Measurements from ENCODE around the gene STAMBPL1. TPM values are rescaled to one million over a fixed set of nuclear protein-coding genes. Genes with fewer than 3 reads are reported as not detected.
"Not testable (repeated sequence)": the region's sequence is repeated elsewhere in the genome, so short reads cannot be mapped to it uniquely, and the experiment has no call there.

The STAMBPL1 gene
- total RNA-seq, 2 experiments from 2014 or later: 27.9 to 28.2 TPM

DNA sequence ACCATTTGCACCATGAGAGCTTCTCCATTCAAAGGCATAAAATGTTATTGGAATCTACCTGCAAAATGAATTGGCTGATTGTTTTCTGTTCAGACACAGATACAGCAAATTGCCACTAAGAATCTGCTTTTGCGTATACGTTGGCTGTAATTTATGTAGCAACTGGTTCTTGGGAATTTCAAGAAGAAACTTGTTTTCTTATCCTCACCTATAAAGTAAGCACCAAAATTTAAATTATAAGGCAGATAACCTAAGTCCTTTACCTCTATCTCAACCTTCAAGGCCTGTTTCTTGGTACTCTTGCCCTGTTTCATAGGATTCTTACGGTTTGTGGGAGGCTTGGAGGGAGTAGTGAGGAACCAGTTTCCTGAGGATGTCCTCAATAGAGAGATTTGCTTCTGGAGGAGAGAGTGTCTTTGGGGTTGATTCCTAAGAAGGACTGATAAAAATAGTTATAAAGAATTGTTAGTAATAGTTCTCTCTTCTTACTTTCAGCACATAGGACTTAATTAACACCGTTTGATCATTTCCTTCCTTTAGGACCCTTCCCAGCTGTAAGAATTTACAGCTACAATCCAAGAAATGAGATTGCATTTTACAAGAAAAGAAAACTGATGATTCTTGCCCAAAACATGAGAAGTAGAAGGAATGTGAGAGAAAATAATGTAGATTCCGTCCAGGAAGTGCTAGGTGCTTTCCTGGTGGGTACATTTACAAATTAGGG lies 2.0 kb downstream of the STAMBPL1 start:
- H3K4me3 Mint-ChIP-seq: peak overlapping the region; percentile 88
- H3K27ac Mint-ChIP-seq: peak overlapping the region; percentile 95
- CTCF ChIA-PET: interaction anchor here (0.6 to 5.3 kb wide), 6 partner anchors 15 to 108 kb away, joined by 3 to 34 read pairs (median 8); no protein-coding TSS in a partner anchor
- peaks cover 4% of the 10 kb centered on the region for H3K36me3 Mint-ChIP-seq
- intact Hi-C loops (cut with micrococcal nuclease): loop anchor here (1.0 to 2.0 kb wide), 3 partner anchors 23 to 109 kb away; partner anchors contain the start of gene FAS
- peaks cover 74% of the 10 kb centered on the region for H3K4me1 Mint-ChIP-seq (ENCODE audit: low read depth)
- POLR2A ChIA-PET: interaction anchor here (0.6 to 2.2 kb wide), 7 partner anchors 8 to 840 kb away, joined by 3 to 11 read pairs (median 4); partner anchors contain the start of gene FAS
- no peak for DNase-seq
- no peaks in the 10 kb centered on the region for H3K27me3 Mint-ChIP-seq
- no peaks in the 10 kb centered on the region for H3K9me3 Mint-ChIP-seq

DNA sequence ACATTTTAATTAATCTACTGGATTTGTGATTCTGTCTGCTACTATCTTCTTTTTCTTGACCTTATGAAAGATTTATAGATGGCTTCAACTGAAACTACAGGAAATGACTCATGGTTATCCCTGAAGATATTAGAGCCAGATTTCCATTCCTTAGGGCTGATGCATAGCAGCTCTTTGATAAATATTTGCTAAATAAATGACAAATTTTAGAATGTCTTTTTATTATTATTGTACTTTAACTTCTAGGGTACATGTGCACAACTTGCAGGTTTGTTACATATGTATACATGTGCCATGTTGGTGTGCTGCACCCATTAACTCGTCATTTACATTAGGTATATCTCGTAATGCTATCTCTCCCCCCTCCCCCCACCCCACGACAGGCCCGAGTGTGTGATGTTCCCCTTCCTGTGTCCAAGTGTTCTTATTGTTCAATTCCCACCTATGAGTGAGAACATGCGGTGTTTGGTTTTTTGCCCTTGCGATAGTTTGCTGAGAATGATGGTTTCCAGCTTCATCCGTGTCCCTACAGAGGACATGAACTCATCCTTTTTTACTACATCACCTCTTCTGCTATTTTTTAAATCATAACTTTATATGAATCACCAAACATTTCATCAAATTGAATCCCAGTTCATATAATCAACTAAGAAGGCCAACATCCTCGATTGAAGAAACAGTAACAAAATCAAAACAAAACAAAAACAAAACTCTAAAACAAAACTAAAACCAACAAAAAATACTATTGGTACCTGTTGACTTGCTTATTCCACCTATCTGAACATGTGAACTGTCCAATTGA lies 2.8 kb downstream of the STAMBPL1 start:
- H3K27ac Mint-ChIP-seq: peak overlapping the region; percentile 95

DNA sequence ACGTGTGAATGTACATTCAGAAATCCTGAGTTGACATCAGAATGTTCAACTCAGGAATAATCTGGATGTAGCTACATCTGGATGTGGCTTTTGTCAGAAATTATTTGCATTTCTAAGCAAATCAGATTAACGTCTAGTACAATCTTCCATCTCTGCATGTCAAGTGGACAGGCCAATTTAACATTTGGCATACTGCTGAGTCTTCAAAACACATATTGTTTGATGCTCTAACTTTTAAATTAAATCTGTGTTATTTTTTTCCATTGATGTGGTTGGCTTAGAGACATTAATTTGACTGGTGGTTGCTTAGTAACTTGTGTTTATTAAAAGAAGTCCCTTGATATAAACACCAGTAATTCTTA lies 3.4 kb downstream of the STAMBPL1 start:
- no peak for DNase-seq
- Mint-ChIP-seq H3K27me3 (no peaks in the 10 kb centered on the region), H3K27ac (peak overlapping the region; percentile 38), H3K9me3 (no peaks in the 10 kb centered on the region), H3K4me3 (peak overlapping the region; percentile 61), H3K36me3 (peaks cover 4% of the 10 kb centered on the region), H3K4me1 (ENCODE audit: low read depth) (peaks cover 80% of the 10 kb centered on the region)
- ChIA-PET CTCF (interaction anchor here (0.9 to 5.3 kb wide), 2 partner anchors 50 to 74 kb away, joined by 3 to 34 read pairs; no protein-coding TSS in a partner anchor), POLR2A (no interaction called here)
- intact Hi-C loops (cut with micrococcal nuclease): no loop called here

More for the DNA sequence above, 2.8 kb downstream of the STAMBPL1 start:
- intact Hi-C loops (cut with micrococcal nuclease); H3K27me3 Mint-ChIP-seq; DNase-seq; H3K36me3 Mint-ChIP-seq; H3K9me3 Mint-ChIP-seq: not testable (repeated sequence)
- ChIA-PET POLR2A (interaction anchor here (1.9 to 2.2 kb wide), 2 partner anchors 18 to 108 kb away, joined by 6 to 11 read pairs; partner anchors contain the start of gene FAS), CTCF (interaction anchor here (1.4 to 5.3 kb wide), 3 partner anchors 14 to 51 kb away, joined by 8 to 34 read pairs (median 9); no protein-coding TSS in a partner anchor)
- H3K4me3 Mint-ChIP-seq: peak overlapping the region; percentile 88
- H3K4me1 Mint-ChIP-seq (ENCODE audit: low read depth): peaks cover 79% of the 10 kb centered on the region

DNA sequence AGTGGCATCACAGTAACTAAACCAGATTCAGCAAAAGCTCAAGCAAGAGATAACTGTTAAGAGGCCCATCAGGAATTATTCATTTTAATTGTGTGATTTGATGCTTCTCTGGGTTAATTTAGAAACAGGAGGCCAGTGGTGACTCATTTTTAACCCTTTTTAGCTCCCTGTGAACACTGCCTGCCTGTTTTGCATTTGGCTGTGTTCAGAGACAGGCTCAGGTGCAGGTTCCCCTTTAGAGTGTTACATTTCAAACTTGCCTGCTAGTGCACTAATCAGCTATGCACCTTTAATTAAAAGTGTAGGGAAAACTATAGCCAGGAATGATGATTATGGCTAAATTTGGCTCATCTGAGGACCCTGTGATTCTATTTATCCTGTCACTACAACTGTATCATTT lies 6.5 kb downstream of the STAMBPL1 start:
- Mint-ChIP-seq H3K27me3 (no peaks in the 10 kb centered on the region), H3K4me3 (no peak overlapping the region), H3K36me3 (peaks cover 4% of the 10 kb centered on the region), H3K27ac (no peak overlapping the region), H3K4me1 (ENCODE audit: low read depth) (peaks cover 83% of the 10 kb centered on the region), H3K9me3 (no peaks in the 10 kb centered on the region)
- ChIA-PET POLR2A (interaction anchor here (1.1 kb wide), 1 partner anchor 15 kb away, joined by 4 read pairs; no protein-coding TSS in a partner anchor), CTCF (interaction anchor here (2.5 to 4.0 kb wide), 2 partner anchors 46 to 51 kb away, joined by 13 to 19 read pairs; no protein-coding TSS in a partner anchor)
- peak; percentile 45 for DNase-seq
- intact Hi-C loops (cut with micrococcal nuclease): loop anchor here (1.0 to 2.0 kb wide), 2 partner anchors 11 to 48 kb away; no protein-coding TSS in a partner anchor

DNA sequence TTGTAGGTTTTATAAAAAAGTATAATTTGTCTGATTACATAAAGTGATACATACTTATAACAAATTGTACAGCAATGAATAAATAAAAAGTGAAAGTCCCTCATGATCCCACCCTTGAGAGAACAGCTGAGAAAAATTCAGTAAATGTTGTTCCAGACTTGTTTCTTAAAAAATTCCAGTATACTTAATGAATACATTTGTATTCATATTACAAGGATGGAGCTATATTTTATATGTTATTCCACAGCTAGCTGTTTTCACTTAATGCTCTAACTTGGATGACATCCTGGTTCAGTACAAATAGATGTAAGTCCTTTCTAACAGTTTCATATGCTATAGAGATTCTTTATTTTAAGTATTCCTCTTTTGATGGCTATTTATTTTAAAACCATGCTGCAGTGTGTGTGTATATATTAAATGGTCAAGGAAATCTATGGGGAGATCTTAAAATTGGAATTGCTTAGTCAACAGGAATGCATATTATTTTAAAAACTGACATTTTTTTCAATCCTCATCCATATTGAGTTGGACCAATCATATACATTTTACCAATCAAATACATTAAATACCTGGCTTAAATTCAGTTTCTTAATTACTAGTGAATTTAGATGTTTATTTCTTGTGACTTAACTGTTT lies 8.9 kb downstream of the STAMBPL1 start:
- H3K27ac Mint-ChIP-seq: no peak overlapping the region
- no peaks in the 10 kb centered on the region for H3K27me3 Mint-ChIP-seq
- CTCF ChIA-PET: interaction anchor here (2.5 to 4.0 kb wide), 2 partner anchors 44 to 53 kb away, joined by 13 to 19 read pairs; no protein-coding TSS in a partner anchor
- POLR2A ChIA-PET: interaction anchor here (0.8 kb wide), 1 partner anchor 9 kb away, joined by 3 read pairs; the partner anchor contains the start of gene STAMBPL1
- H3K4me1 Mint-ChIP-seq (ENCODE audit: low read depth): peaks cover 68% of the 10 kb centered on the region
- no peak for DNase-seq
- H3K36me3 Mint-ChIP-seq: peaks cover 1% of the 10 kb centered on the region
- no peak overlapping the region for H3K4me3 Mint-ChIP-seq
- H3K9me3 Mint-ChIP-seq: no peaks in the 10 kb centered on the region
- intact Hi-C loops (cut with micrococcal nuclease): no loop called here

DNA sequence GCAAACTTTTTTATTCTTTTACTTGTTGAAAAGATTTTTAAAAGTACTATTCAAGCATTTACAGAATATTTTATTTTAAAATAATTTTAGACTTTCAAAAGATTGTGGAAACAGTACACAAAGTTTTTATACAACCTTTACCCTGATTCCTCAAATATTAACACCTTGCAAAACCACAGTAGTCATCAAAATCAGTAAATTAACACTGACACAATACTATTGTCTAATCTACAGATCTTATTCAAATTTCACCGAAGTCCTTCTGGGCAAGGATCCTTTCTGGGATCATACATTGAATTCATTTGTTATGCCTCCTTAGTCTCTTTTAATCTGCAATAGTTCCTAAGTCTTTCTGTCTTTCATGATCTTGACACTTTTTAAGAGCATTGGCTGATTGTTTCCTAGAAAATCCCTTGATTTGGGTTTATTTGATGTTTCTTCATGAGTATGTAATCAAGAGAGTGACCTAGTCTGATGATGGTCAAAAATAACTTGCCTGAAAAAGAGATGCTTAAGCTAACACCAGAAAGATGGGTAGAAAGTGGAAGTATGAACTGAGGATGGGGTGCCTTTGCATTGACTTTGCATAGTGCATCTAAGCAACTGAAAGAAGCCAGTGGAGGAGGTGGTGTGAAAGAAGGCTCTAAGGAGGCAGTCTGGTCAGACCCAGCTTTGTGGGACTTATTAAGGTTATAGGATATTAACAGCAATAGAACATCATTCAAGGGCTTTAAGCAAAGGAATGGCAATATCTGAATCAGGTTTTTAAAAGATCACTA lies 9.7 kb downstream of the STAMBPL1 start:
- Mint-ChIP-seq H3K27me3 (no peaks in the 10 kb centered on the region), H3K4me3 (no peak overlapping the region), H3K27ac (no peak overlapping the region), H3K4me1 (ENCODE audit: low read depth) (peaks cover 62% of the 10 kb centered on the region), H3K9me3 (no peaks in the 10 kb centered on the region), H3K36me3 (peaks cover 5% of the 10 kb centered on the region)
- DNase-seq: no peak
- intact Hi-C loops (cut with micrococcal nuclease): no loop called here
- ChIA-PET CTCF (no interaction called here), POLR2A (interaction anchor here (0.7 kb wide), 1 partner anchor 8 kb away, joined by 3 read pairs; no protein-coding TSS in a partner anchor)

DNA sequence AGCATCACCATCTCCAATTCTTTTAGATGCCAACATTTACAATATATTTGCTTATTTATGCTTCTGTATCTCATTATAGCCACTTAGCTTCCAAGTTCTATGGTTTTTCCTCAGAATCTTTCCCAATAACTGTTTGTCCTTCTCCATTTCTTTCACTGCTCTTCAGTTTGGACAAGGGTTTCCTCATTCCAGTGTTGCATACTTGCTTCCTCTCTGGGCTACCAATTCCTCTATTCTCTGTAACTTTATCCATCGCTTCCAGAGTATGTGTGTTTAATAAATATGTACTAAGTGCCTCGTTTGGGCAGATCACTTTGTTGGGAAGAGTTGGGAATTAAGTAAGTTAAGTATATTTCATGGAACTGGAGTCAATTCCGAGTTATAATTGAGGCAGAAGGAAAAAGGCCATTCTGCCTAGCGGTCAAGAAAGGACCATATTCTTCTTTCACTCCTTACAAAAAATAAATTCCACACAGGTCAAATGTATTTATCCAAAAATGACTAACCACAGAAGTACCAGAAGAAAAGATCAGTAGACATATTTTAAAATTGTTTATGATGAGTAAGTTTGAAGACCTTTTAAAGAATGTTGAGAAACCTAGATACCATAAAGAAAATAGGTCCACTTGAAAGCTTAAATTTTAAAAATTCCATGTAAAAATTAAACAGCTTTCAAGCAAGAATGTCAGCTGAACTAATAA lies 10.8 kb downstream of the STAMBPL1 start:
- Mint-ChIP-seq H3K9me3 (no peaks in the 10 kb centered on the region), H3K36me3 (peaks cover 5% of the 10 kb centered on the region), H3K27ac (no peak overlapping the region), H3K4me1 (ENCODE audit: low read depth) (peaks cover 61% of the 10 kb centered on the region), H3K27me3 (no peaks in the 10 kb centered on the region), H3K4me3 (no peak overlapping the region)
- intact Hi-C loops (cut with micrococcal nuclease): no loop called here
- POLR2A ChIA-PET: interaction anchor here (0.7 kb wide), 1 partner anchor 9 kb away, joined by 3 read pairs; no protein-coding TSS in a partner anchor
- no peak for DNase-seq
- CTCF ChIA-PET: no interaction called here

DNA sequence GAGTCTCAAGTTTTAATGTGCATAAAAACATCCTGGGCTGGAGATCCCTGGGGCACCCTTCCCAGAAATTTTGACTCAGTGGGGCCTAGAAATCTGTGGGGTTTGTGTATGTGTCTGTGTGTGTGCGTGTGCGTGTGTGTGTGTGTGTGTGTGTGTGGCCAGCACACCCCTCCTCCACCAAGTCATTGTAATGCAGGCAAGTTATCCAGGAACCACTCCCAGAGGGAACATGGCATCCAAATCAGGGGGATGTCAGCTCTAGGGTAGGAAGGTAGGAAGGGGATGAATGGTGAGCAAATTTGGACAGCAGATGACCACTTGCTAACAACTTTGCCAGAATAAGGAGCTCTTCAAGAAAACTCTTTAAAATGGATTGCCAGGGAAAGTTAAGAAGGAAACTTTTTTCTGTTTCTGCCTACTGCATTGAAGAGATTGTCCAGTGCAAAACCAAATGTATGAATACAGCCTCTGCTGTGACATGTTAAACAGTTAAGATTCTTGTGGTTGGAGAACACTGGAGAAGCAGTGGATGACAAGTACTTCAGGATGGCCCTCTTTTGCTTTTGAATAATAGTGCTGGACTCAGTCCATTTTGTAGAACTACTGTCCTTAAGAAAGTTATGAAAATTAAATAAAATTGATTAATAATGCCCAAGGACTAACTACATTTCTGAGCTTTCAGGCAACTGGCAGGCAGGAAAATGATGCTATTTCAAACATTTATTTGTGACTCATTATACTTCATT lies 12.3 kb downstream of the STAMBPL1 start:
- Mint-ChIP-seq H3K27me3 (no peaks in the 10 kb centered on the region), H3K9me3 (no peaks in the 10 kb centered on the region), H3K36me3 (peaks cover 5% of the 10 kb centered on the region), H3K4me3 (no peak overlapping the region), H3K4me1 (ENCODE audit: low read depth) (peaks cover 62% of the 10 kb centered on the region), H3K27ac (no peak overlapping the region)
- intact Hi-C loops (cut with micrococcal nuclease): no loop called here
- no peak for DNase-seq
- CTCF ChIA-PET: interaction anchor here (0.7 to 1.6 kb wide), 3 partner anchors 10 to 95 kb away, joined by 3 read pairs; no protein-coding TSS in a partner anchor
- POLR2A ChIA-PET: no interaction called here

DNA sequence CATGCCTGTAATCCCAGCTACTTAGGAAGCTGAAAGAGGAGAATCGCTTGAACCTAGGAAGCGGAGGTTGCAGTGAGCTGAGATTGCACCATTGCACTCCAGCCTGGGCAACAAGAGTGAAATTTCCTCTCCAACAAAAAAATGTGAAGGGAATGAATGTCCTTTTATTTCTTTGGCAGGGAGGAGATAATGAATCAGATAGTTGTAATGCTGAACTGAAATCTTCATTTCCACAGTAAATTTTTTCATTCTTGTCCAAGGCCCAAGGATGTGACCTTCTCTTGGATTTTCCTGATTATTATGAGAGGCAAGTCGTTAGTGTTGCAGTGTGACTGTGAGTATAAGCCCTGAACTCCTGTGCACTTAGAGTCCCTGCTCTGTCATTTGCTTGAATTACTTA lies 13.6 kb downstream of the STAMBPL1 start:
- no peak for DNase-seq
- intact Hi-C loops (cut with micrococcal nuclease): no loop called here
- Mint-ChIP-seq H3K27me3 (no peaks in the 10 kb centered on the region), H3K36me3 (peaks cover 5% of the 10 kb centered on the region), H3K27ac (no peak overlapping the region), H3K4me3 (no peak overlapping the region), H3K4me1 (ENCODE audit: low read depth) (peaks cover 60% of the 10 kb centered on the region), H3K9me3 (no peaks in the 10 kb centered on the region)
- POLR2A ChIA-PET: no interaction called here
- CTCF ChIA-PET: interaction anchor here (0.6 to 2.3 kb wide), 3 partner anchors 9 to 186 kb away, joined by 3 to 10 read pairs (median 3); no protein-coding TSS in a partner anchor

DNA sequence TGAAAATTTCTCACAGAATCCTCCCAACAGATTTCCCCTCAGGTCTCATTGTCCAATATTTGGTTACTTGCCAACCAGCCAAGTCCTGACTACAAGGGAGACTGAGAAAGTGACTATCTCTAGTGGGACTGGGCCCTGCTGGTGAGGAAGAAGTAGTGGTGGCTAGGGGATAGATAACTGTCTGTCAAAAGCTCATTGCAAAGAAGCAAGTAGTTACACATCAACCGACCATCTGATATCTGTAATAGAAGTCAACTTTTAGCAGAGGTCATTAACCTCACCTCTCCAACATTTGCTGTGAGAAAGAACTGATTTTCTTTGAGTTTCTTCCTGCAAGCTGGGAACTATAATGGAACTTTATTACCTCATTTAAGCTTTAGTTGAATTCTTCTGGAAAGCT lies 15.2 kb downstream of the STAMBPL1 start:
- intact Hi-C loops (cut with micrococcal nuclease): no loop called here
- H3K4me1 Mint-ChIP-seq (ENCODE audit: low read depth): peaks cover 58% of the 10 kb centered on the region
- no peaks in the 10 kb centered on the region for H3K9me3 Mint-ChIP-seq
- no peak overlapping the region for H3K27ac Mint-ChIP-seq
- H3K27me3 Mint-ChIP-seq: no peaks in the 10 kb centered on the region
- POLR2A ChIA-PET: interaction anchor here (0.6 to 0.8 kb wide), 2 partner anchors 14 to 37 kb away, joined by 3 read pairs; no protein-coding TSS in a partner anchor
- no peak for DNase-seq
- H3K4me3 Mint-ChIP-seq: no peak overlapping the region
- H3K36me3 Mint-ChIP-seq: peaks cover 5% of the 10 kb centered on the region
- CTCF ChIA-PET: interaction anchor here (1.3 to 2.3 kb wide), 5 partner anchors 15 to 85 kb away, joined by 3 to 10 read pairs (median 4); partner anchors contain the start of gene STAMBPL1

Data from activated CD4-positive, alpha-beta memory T cell treated with anti-CD3 and anti-CD28 coated beads for 36 hours (primary cell).